AG08395 (cell line): ENCODE measurements around the gene STX3.
"Not testable (repeated sequence)": the region's sequence is repeated elsewhere in the genome, so short reads cannot be mapped to it uniquely, and the experiment has no call there.

Source experiments
- DNase-seq: peaks from one replicate; pipeline ENCODE4 v3.0.0; 2012; ENCODE audit warnings: mixed read lengths, low spot score

Gene STX3

GRCh38 chr11:59842316-59842715 lies 87.1 kb downstream of the STX3 start:
- no peak for DNase-seq

- no peak for DNase-seq
Measured at GRCh38 chr11:59845399-59845798, 90.2 kb downstream of the STX3 start, which contains the start of gene CBLIF. TSS of gene CBLIF (minus strand) at chr11:59845499. CDS start at chr11:59845453, 46 bp downstream.

GRCh38 chr11:59846556-59846955 lies 91.4 kb downstream of the STX3 start:
- no peak for DNase-seq

- no peak for DNase-seq
Measured at GRCh38 chr11:59847626-59848025, 92.5 kb downstream of the STX3 start.

GRCh38 chr11:59848439-59848838 lies 93.3 kb downstream of the STX3 start:
- DNase-seq: not testable (repeated sequence)

- no peak for DNase-seq
Measured at GRCh38 chr11:59849129-59849528, 94.0 kb downstream of the STX3 start.

- not testable (repeated sequence) for DNase-seq
Measured at GRCh38 chr11:59849551-59849950, 94.4 kb downstream of the STX3 start.

- DNase-seq: not testable (repeated sequence)
Measured at GRCh38 chr11:59851416-59851815, 96.2 kb downstream of the STX3 start.

- no peak for DNase-seq
Measured at GRCh38 chr11:59854871-59855270, 99.7 kb downstream of the STX3 start.
